Measurements from ENCODE around the gene KRT78.

- TF ChIP-seq KDM5A (IDR thresholded peaks at IDR 0.05; ENCODE audit: borderline replicate concordance, low read length) (no peak), ATF2 (CRISPR knock-in tag; IDR thresholded peaks at IDR 0.05) (no peak), ZNF772 (CRISPR knock-in tag; IDR thresholded peaks at IDR 0.05) (no peak), ZNF512B (CRISPR knock-in tag; IDR thresholded peaks at IDR 0.05; ENCODE audit: borderline replicate concordance) (no peak), AGO1 (IDR thresholded peaks at IDR 0.05; ENCODE audit: low read depth, low read length, poor library complexity, severe bottlenecking) (no peak), RAD21 (CRISPR knock-in tag; IDR thresholded peaks at IDR 0.05) (no peak), HMGXB4 (CRISPR knock-in tag; IDR thresholded peaks at IDR 0.05; ENCODE audit: borderline replicate concordance in 1 of 2, low read depth in 1 of 2) (no peak), ARNT2 (CRISPR knock-in tag; IDR thresholded peaks at IDR 0.05; ENCODE audit: low read depth) (no peak), ZNF713 (CRISPR knock-in tag; IDR thresholded peaks at IDR 0.05) (no peak)
- TF ChIP-seq, protein P1, sequence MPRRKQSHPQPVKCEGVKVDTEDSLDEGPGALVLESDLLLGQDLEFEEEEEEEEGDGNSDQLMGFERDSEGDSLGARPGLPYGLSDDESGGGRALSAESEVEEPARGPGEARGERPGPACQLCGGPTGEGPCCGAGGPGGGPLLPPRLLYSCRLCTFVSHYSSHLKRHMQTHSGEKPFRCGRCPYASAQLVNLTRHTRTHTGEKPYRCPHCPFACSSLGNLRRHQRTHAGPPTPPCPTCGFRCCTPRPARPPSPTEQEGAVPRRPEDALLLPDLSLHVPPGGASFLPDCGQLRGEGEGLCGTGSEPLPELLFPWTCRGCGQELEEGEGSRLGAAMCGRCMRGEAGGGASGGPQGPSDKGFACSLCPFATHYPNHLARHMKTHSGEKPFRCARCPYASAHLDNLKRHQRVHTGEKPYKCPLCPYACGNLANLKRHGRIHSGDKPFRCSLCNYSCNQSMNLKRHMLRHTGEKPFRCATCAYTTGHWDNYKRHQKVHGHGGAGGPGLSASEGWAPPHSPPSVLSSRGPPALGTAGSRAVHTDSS (CRISPR knock-in tag; conservative IDR thresholded peaks at IDR 0.05), result no peak
Observed at GRCh38 chr12:52818887-52819420, 29.8 kb downstream of the KRT78 start.
